ENCODE data around the gene UHRF1. TPM values are rescaled to one million over a fixed set of nuclear protein-coding genes. Genes with fewer than 3 reads are reported as not detected.
A peak's percentile ranks its signal among the peaks of the same experiment; 100 is the strongest.

Gene UHRF1
- total RNA-seq, 1 experiment from 2014 or later: 109 TPM

GRCh38 chr19:4911314-4911713 is 2.0 kb downstream of the UHRF1 start:
- no peak for TF ChIP-seq CTCF (IDR thresholded peaks at IDR 0.05 in 2 of 3, conservative IDR thresholded peaks at IDR 0.05 in 1 of 3; ENCODE audit: borderline replicate concordance in 1 of 3, insufficient read depth in 1 of 3, low read depth in 2 of 3, low read length in 2 of 3)
- TF ChIP-seq ELF1 (IDR thresholded peaks at IDR 0.05; ENCODE audit: borderline replicate concordance, low read depth): no peak
- no peak for TF ChIP-seq POLR2AphosphoS5 (IDR thresholded peaks at IDR 0.05; ENCODE audit: low read depth, low read length)
- TF ChIP-seq SP1 (IDR thresholded peaks at IDR 0.05; ENCODE audit: low read depth): no peak
- no peak for TF ChIP-seq ATF3 (IDR thresholded peaks at IDR 0.05)
- TF ChIP-seq SRF (IDR thresholded peaks at IDR 0.05; ENCODE audit: low read depth): no peak
- TF ChIP-seq ZFX (IDR thresholded peaks at IDR 0.05): no peak
- TF ChIP-seq ZNF274 (IDR thresholded peaks at IDR 0.05; ENCODE audit: low read depth, low read length): no peak
- no peak for TF ChIP-seq POLR2A (IDR thresholded peaks at IDR 0.05; ENCODE audit: borderline replicate concordance, extremely low read depth, insufficient read depth, insufficient read length)
- no peak for TF ChIP-seq FOSL1 (IDR thresholded peaks at IDR 0.05; ENCODE audit: low read depth)
- no peak for TF ChIP-seq EZH2phosphoT487 (IDR thresholded peaks at IDR 0.05; ENCODE audit: borderline replicate concordance)
- no peak for TF ChIP-seq SIN3A (IDR thresholded peaks at IDR 0.05; ENCODE audit: low read depth)
- TF ChIP-seq TCF7L2 (IDR thresholded peaks at IDR 0.05; ENCODE audit: borderline replicate concordance, extremely low read depth, insufficient read depth, insufficient read length): no peak
- H3K27ac ChIP-seq (ENCODE audit: low read depth, low read length): peak overlapping the region; percentile 98
- peaks cover 13% of the 10 kb centered on the region; the same call in 1 of the 2 replicates for H4K20me1 ChIP-seq (ENCODE audit: insufficient read depth)
- no peaks in the 10 kb centered on the region for H3K9me2 ChIP-seq (ENCODE audit: insufficient read depth)
- H3K4me1 ChIP-seq (ENCODE audit: control insufficient read depth in 1 of 2, insufficient read depth in 2 of 2, low read length in 2 of 2): peaks cover 60 to 73% of the 10 kb centered on the region in 2 experiments
- H3K9ac ChIP-seq (ENCODE audit: low read length): peak overlapping the region; percentile 98
- DNase-seq (ENCODE audit: low read depth, low spot score) (no peak), ATAC-seq (no peak)
- ChIA-PET POLR2A (interaction anchor here (1.0 to 6.3 kb wide), 5 partner anchors 38 to 101 kb away, joined by 4 to 54 read pairs (median 8); partner anchors contain the start of genes KDM4B and PLIN3), RAD21 (ENCODE audit: low non-redundant PET in 1 of 2, low total read pairs in 2 of 2, uncharacterized antibody in 2 of 2, unreplicated experiment in 2 of 2) (interaction anchor here (0.7 to 1.9 kb wide), 10 partner anchors 12 to 102 kb away, joined by 3 to 15 read pairs (median 4); partner anchors contain the start of gene PLIN3 (in 2 of the 2)), CTCF (interaction anchor here (0.6 to 4.3 kb wide), 12 partner anchors 14 to 120 kb away, joined by 3 to 78 read pairs (median 6); partner anchors contain the start of genes FEM1A and PLIN3)
- H3K36me3 ChIP-seq (ENCODE audit: control insufficient read depth in 1 of 2, insufficient read depth in 2 of 2, low read length in 2 of 2): peaks cover 0 to 39% of the 10 kb centered on the region in 2 experiments; a peak in 1 of 4 replicates
- no peaks in the 10 kb centered on the region for H3K27me3 ChIP-seq (ENCODE audit: insufficient read depth, low read length)
- TSS peak; percentile 45 for BruUV-seq (replicated peaks)
- H3K79me2 ChIP-seq (ENCODE audit: insufficient read depth, low read length): peaks cover 61% of the 10 kb centered on the region
- peak overlapping the region; percentile 55 to 90 for H3K4me3 ChIP-seq (replicated peaks in 1 of 2; ENCODE audit: low read depth in 1 of 2, low read length in 2 of 2)
- no peak overlapping the region for H2AFZ ChIP-seq (ENCODE audit: low read depth, low read length, poor library complexity, severe bottlenecking)
- peak overlapping the region; percentile 100 for H3K4me2 ChIP-seq (ENCODE audit: low read length)
- intact Hi-C loops (cut with micrococcal nuclease): loop anchor here (1.0 to 10.0 kb wide), 3 partner anchors 39 to 123 kb away; partner anchors contain the start of gene KDM4B
- H3K9me3 ChIP-seq (ENCODE audit: control insufficient read depth in 1 of 2, insufficient read depth in 1 of 2, low read depth in 1 of 2, low read length in 2 of 2): no peaks in the 10 kb centered on the region
